HG03565 (cell line): Measurements from ENCODE around the gene OR6C74.

Experiments
- ATAC-seq: cut with Tn5 transposase; IDR thresholded peaks from one replicate; pipeline ENCODE4 v1.9.1; 2021; ENCODE audit warnings: mild to moderate bottlenecking, moderate library complexity; ENCODE audit not compliant: unreplicated experiment

OR6C74 gene

DNA sequence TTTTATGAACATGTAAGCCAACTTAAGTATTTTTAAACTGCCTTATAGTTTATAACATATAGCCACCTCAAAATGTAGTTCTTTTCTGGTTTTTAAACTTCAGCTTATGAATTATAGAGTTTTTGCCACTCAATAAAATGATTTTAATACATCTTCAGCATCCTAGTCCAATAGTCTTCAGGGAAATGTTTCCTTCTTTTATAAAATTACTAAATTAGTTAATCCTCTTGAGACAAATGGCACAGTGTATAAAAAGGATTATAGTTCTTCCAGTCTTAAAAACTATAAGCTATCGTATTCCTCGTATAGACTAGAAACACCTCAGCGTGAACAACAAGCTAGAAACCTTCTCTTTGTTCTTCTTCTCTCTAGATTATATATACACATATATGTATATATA is at the start of gene OR6C74:
Gene OR6C74 (plus strand): TSS at position 301 of the 400 bp plus-strand sequence. CDS start 2,679 bp downstream, outside the sequence.
- no peak for ATAC-seq

- no peak for ATAC-seq
Measured at GRCh38 chr12:55220725-55221124, 23.7 kb upstream of the OR6C74 start, which contains the start of gene OR10A7. OR10A7 (plus strand) TSS chr12:55221025; CDS start chr12:55221025, 0 bp downstream.

- no peak for ATAC-seq
Measured at GRCh38 chr12:55226523-55226922, 17.9 kb upstream of the OR6C74 start.

DNA sequence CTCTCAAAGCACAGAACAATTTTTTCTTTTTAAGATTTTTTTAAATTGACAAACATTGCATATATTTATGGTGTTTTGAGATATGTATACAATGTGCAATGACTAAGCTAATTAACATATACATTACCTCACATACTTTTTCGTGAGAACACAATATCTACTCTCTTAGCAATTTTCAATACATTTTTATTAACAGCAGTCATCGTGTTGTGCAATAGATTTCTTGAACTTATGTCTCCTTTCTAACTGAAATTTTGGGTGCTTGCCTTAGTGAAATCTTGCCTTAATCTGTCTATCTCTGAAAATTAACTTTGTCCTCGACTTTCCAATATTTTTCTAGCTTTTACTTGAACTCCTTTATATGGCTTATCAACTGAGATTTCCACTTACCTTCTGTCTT is 16.8 kb upstream of the OR6C74 start:
- ATAC-seq = no peak

DNA sequence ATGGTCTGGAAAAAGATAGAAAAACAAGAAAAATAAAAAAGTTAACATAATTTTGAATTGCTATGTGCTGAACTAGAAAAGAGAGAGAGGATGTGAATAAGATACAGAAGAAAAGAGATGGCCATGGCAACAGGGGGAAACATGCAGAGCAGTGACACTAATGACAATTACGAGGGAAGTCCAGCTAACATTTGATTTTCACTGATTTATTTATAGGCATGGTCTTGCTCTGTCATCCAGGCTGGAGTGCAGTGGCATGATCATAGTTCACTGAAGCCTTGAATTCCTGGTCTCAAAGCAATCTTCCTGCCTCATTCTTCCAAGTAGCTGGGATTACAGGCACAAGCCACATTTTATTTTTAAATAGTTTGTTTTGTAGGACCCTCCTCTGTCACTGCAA is 1.8 kb downstream of the OR6C74 start:
- ATAC-seq = no peak

DNA sequence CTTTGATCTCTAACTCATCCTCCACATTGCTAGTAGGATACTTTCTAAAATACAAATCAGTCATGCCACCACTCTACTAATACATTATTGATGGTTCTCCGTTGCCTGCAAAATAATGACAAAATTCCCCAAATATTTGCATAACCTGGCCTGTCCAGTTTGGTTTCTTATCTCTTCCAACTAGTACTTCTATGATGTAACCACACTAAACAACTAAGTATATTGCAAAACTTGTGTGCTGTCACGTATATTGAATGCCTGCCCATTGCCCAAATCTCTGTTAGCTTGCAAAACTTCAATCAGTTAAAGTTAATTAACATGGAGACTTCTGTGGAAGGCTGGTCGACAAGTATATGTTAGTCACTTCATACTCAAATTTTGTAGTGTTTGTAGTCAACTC is 6.5 kb downstream of the OR6C74 start:
- no peak for ATAC-seq

GRCh38 chr12:55253281-55253680 is 8.9 kb downstream of the OR6C74 start:
- no peak for ATAC-seq

GRCh38 chr12:55256831-55257230 is 12.4 kb downstream of the OR6C74 start:
- ATAC-seq = no peak

GRCh38 chr12:55258303-55258702 is 13.9 kb downstream of the OR6C74 start:
- no peak for ATAC-seq

DNA sequence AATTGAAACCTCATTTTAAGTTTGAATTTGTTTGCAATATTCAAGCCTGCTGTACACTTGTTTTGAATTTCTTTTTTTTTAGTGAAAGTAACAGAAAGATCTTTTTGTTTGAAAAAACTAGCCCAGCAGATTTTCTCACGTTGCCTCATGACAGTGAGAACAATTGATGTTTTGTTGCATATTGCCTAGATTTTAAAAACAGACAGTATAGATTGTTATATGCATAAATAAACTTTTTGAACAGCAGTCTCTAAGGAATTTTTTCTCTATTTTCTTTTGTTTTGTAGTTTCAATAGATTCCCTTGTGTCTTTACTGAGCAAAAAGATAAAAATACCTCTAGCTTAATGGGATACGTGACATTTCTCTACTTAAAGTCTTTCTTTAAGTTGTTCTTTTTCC is 36.6 kb downstream of the OR6C74 start:
- ATAC-seq = no peak

DNA sequence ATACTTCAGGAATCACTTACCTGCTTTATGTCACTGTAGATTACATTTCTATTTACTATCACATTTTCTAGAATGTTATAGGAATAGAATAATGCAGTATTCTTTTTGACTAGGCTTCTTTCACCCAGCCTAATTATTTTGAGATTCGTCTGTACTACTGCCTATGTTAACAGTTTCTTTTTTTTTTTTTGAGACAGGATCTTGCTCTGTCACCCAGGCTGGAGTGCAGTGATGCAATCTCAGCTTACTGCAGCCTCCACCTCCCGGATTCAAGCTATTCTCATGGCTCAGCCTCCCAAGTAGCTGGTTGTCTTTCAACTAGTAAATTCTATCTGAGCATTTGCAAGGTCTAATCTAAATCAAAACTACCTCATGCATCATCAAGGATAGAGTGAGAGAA is 45.6 kb downstream of the OR6C74 start:
- no peak for ATAC-seq
